ENCODE measurements around the gene SPNS2. TPM values are rescaled to one million over a fixed set of nuclear protein-coding genes. Genes with fewer than 3 reads are reported as not detected.

SPNS2 gene
- total and polyA plus RNA-seq, 2 of the 8 experiments (the other 6 are each of a cell fraction or from before 2014, with no cell fraction given): 1.2 to 1.5 TPM

DNA sequence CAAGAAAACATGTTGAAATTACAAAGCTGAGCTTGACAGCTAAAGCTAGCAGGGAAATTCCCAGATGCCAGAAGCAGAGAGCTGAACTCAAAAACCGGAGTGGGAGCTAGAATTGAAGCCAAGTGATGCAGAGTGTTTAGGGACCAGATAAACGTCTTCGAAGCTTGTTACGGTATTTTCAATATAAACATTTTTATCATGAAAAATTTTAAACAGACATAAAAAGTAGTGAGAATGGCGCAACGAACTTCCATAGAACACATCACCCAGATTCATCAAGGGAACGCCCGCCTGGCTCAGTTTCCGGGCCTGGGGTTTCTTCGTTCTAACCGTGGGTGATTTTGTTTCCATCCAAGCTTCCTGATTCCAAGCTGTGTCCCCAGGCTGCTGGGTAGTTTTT, 18.1 kb downstream of the SPNS2 start:
- H3K4me1 ChIP-seq (replicated peaks in 1 of 4; ENCODE audit: control insufficient read depth in 3 of 4, insufficient read depth in 4 of 4, low read length in 3 of 4): peaks cover 0 to 13% (median 9%) of the 10 kb centered on the region in 4 experiments; a peak in 5 of 7 replicates
- H2BK12ac ChIP-seq (ENCODE audit: low read depth, low read length): no peak overlapping the region
- no peak overlapping the region for H2BK120ac ChIP-seq (replicated peaks; ENCODE audit: low read depth, low read length)
- H3K27me3 ChIP-seq (replicated peaks in 1 of 4; ENCODE audit: control insufficient read depth in 3 of 4, extremely low read depth in 1 of 4, insufficient read depth in 3 of 4, low read length in 3 of 4): no peaks in the 10 kb centered on the region; a peak in 3 of 7 replicates
- H3K23me2 ChIP-seq (ENCODE audit: low read depth, low read length): no peaks in the 10 kb centered on the region
- H3K9me3 ChIP-seq (ENCODE audit: insufficient read depth in 2 of 2, low read depth in 1 of 2, low read length in 1 of 2): no peaks in the 10 kb centered on the region
- no peak overlapping the region for H3K56ac ChIP-seq (replicated peaks; ENCODE audit: insufficient read length, low read depth, low read length)
- H3K4ac ChIP-seq (replicated peaks; ENCODE audit: insufficient read length, low read depth, low read length): no peak overlapping the region
- no peak overlapping the region for H2AFZ ChIP-seq (ENCODE audit: low read length)
- no peaks in the 10 kb centered on the region for H3K79me2 ChIP-seq (ENCODE audit: control insufficient read depth in 1 of 2, insufficient read depth in 2 of 2, low read length in 2 of 2)
- H2BK20ac ChIP-seq (ENCODE audit: low read length): no peak overlapping the region
- TF ChIP-seq CEBPB (IDR thresholded peaks at IDR 0.05; ENCODE audit: low read depth, low read length) (no peak), TCF12 (IDR thresholded peaks at IDR 0.05; ENCODE audit: low read depth, low read length) (no peak)
- no peak overlapping the region for H2AK5ac ChIP-seq (ENCODE audit: low read depth, low read length)
- no peaks in the 10 kb centered on the region for H3K36me3 ChIP-seq (ENCODE audit: control insufficient read depth in 2 of 4, insufficient read depth in 4 of 4, low read length in 3 of 4)
- H3K27ac ChIP-seq (ENCODE audit: low read depth, low read length): no peak overlapping the region
- peak overlapping the region; percentile 46; the same call in 1 of the 2 replicates for H4K8ac ChIP-seq (ENCODE audit: extremely low read depth, insufficient read depth, low read length)
- H3K4me3 ChIP-seq (ENCODE audit: extremely low read depth in 1 of 4, insufficient read depth in 2 of 4, low read depth in 3 of 4, low read length in 4 of 4): no peak overlapping the region
- POLR2A ChIA-PET (ENCODE audit: partially characterized antibody): interaction anchor here (37.1 kb wide), 1 partner anchor 30 kb away, joined by 546 read pairs; the partner anchor contains the start of genes GGT6 and MYBBP1A
- DNase-seq (ENCODE audit: low read depth in 1 of 2, low spot score in 2 of 2) (no peak), FAIRE-seq (no peak)
- no peak overlapping the region for H2BK15ac ChIP-seq (ENCODE audit: low read length)
- H4K91ac ChIP-seq (replicated peaks; ENCODE audit: insufficient read length, low read length): no peak overlapping the region
- H4K20me1 ChIP-seq (replicated peaks in 1 of 2; ENCODE audit: control insufficient read depth in 1 of 2, insufficient read depth in 2 of 2, low read length in 2 of 2): no peaks in the 10 kb centered on the region
- 91% methylated on average over 11 of the region's 11 CpGs; no CpG with 5 or more reads in 1 of the 2 experiments for WGBS, 2 experiments (ENCODE audit: extremely low coverage in 1 of 2, insufficient coverage in 1 of 2, insufficient read length in 1 of 2, insufficient replicate concordance in 2 of 2, low coverage in 1 of 2, low lambda C conversion rate in 2 of 2, missing lambda C conversion rate in 1 of 2)
- H3K18ac ChIP-seq (ENCODE audit: extremely low read depth, low read length): no peak overlapping the region
- no peak overlapping the region for H3K4me2 ChIP-seq (ENCODE audit: insufficient read depth in 1 of 2, low read depth in 2 of 2, low read length in 2 of 2)
- H3K79me1 ChIP-seq (ENCODE audit: low read depth, low read length): no peaks in the 10 kb centered on the region
- H3K23ac ChIP-seq (ENCODE audit: insufficient read length): no peak overlapping the region
- CTCF ChIA-PET (ENCODE audit: partially characterized antibody): interaction anchor here (0.6 to 1.5 kb wide), 6 partner anchors 23 to 131 kb away, joined by 3 to 5 read pairs (median 4); no protein-coding TSS in a partner anchor
- H4K5ac ChIP-seq (ENCODE audit: insufficient read length, low read depth, low read length): no peak overlapping the region
- no peak overlapping the region for H3K9ac ChIP-seq (replicated peaks in 1 of 4; ENCODE audit: extremely low read depth in 1 of 4, low read depth in 3 of 4, low read length in 3 of 4)
- no peak overlapping the region for H2BK5ac ChIP-seq (ENCODE audit: low read depth, low read length)
- no peak overlapping the region for H3K14ac ChIP-seq (ENCODE audit: insufficient read length)
